ENCODE measurements around the gene PLEKHA8. TPM values are rescaled to one million over a fixed set of nuclear protein-coding genes. Genes with fewer than 3 reads are reported as not detected.
A peak's percentile ranks its signal among the peaks of the same experiment; 100 is the strongest.

Gene PLEKHA8
- total RNA-seq, 1 experiment from 2014 or later, result 38.1 TPM

GRCh38 chr7:30038196-30038980 lies 10.2 kb downstream of the PLEKHA8 start:
- ATAC-seq (no peak), DNase-seq (ENCODE audit: low spot score) (no peak)
- H3K9me3 Mint-ChIP-seq, result no peaks in the 10 kb centered on the region
- ChIA-PET POLR2A (no interaction called here), CTCF (interaction anchor here (2.4 kb wide), 1 partner anchor 23 kb away, joined by 7 read pairs; no protein-coding TSS in a partner anchor)
- H3K4me3 Mint-ChIP-seq, result no peak overlapping the region
- no peaks in the 10 kb centered on the region for H3K36me3 Mint-ChIP-seq
- H3K27me3 Mint-ChIP-seq (ENCODE audit: low read depth), result no peaks in the 10 kb centered on the region
- TF ChIP-seq E2F4 (CRISPR knock-in tag; IDR thresholded peaks at IDR 0.05; ENCODE audit: borderline replicate concordance, low read depth), result no peak
- no peak for TF ChIP-seq TEAD1 (CRISPR knock-in tag; IDR thresholded peaks at IDR 0.05)
- no peak for TF ChIP-seq ERG (CRISPR knock-in tag; IDR thresholded peaks at IDR 0.05)
- no peak for TF ChIP-seq AFF4 (CRISPR knock-in tag; IDR thresholded peaks at IDR 0.05; ENCODE audit: borderline replicate concordance)
- TF ChIP-seq ETV6 (CRISPR knock-in tag; IDR thresholded peaks at IDR 0.05), result no peak
- TF ChIP-seq RORB (CRISPR knock-in tag; IDR thresholded peaks at IDR 0.05), result no peak
- no peak for TF ChIP-seq CREB1 (CRISPR knock-in tag; IDR thresholded peaks at IDR 0.05)
- no peak for TF ChIP-seq TCF7 (CRISPR knock-in tag; IDR thresholded peaks at IDR 0.05; ENCODE audit: low read depth)
- peaks cover 38% of the 10 kb centered on the region for H3K4me1 Mint-ChIP-seq
- peak overlapping the region; percentile 81; the same call in 1 of the 2 replicates for H3K27ac Mint-ChIP-seq

GRCh38 chr7:30040938-30041337 lies 12.7 kb downstream of the PLEKHA8 start:
- H3K27ac Mint-ChIP-seq, result no peak overlapping the region
- H3K27me3 Mint-ChIP-seq (ENCODE audit: low read depth), result no peaks in the 10 kb centered on the region
- no peak for TF ChIP-seq CBFB (CRISPR knock-in tag; IDR thresholded peaks at IDR 0.05; ENCODE audit: low read depth)
- TF ChIP-seq NFE2L1 (CRISPR knock-in tag; IDR thresholded peaks at IDR 0.05), result no peak
- no peak for TF ChIP-seq KAT7 (CRISPR knock-in tag; IDR thresholded peaks at IDR 0.05; ENCODE audit: borderline replicate concordance)
- TF ChIP-seq NR2C2 (CRISPR knock-in tag; IDR thresholded peaks at IDR 0.05), result no peak
- no peak for TF ChIP-seq ZNF138 (CRISPR knock-in tag; conservative IDR thresholded peaks at IDR 0.05)
- no peak for TF ChIP-seq MXD4 (CRISPR knock-in tag; IDR thresholded peaks at IDR 0.05; ENCODE audit: borderline replicate concordance)
- no peak overlapping the region for H3K4me3 Mint-ChIP-seq
- ChIA-PET POLR2A (interaction anchor here (0.6 kb wide), 1 partner anchor 119 kb away, joined by 4 read pairs; no protein-coding TSS in a partner anchor), CTCF (interaction anchor here (1.0 to 3.4 kb wide), 2 partner anchors 21 to 120 kb away, joined by 3 to 19 read pairs; no protein-coding TSS in a partner anchor)
- peaks cover 11% of the 10 kb centered on the region for H3K36me3 Mint-ChIP-seq
- peaks cover 43% of the 10 kb centered on the region for H3K4me1 Mint-ChIP-seq
- no peak for ATAC-seq
- H3K9me3 Mint-ChIP-seq, result no peaks in the 10 kb centered on the region
- DNase-seq (ENCODE audit: low spot score), result no peak

- ATAC-seq (peak; percentile 65), DNase-seq (ENCODE audit: low spot score) (no peak)
- CTCF ChIA-PET, result interaction anchor here (0.6 to 3.4 kb wide), 4 partner anchors 20 to 1430 kb away, joined by 3 to 19 read pairs (median 4); no protein-coding TSS in a partner anchor
- Mint-ChIP-seq H3K9me3 (no peaks in the 10 kb centered on the region), H3K27ac (peak overlapping the region; percentile 50), H3K4me1 (peaks cover 43% of the 10 kb centered on the region), H3K36me3 (peaks cover 18% of the 10 kb centered on the region), H3K27me3 (ENCODE audit: low read depth) (no peaks in the 10 kb centered on the region), H3K4me3 (no peak overlapping the region)
- POLR2A ChIA-PET, result no interaction called here
- no peak for TF ChIP-seq SP1 (CRISPR knock-in tag; conservative IDR thresholded peaks at IDR 0.05)
Measured at GRCh38 chr7:30041526-30042269, 13.5 kb downstream of the PLEKHA8 start.
